ENCODE results near the gene FNIP1.

GRCh38 chr5:131716650-131717049, 80.2 kb downstream of the FNIP1 start:
- TF ChIP-seq POLR2AphosphoS5 (IDR thresholded peaks at IDR 0.05; ENCODE audit: borderline replicate concordance, low read depth, low read length), result no peak
- TF ChIP-seq FOXP2 (optimal IDR thresholded peaks at IDR 0.05; ENCODE audit: control extremely low read depth, extremely low read length, insufficient read depth), result no peak
